Activated naive CD8-positive, alpha-beta T cell treated with anti-CD3 and anti-CD28 coated beads, Interleukin-2, amount 50 U/mL, for 16 hours (primary cell): ENCODE measurements around the gene BFAR.
"Not testable (repeated sequence)": the region's sequence is repeated elsewhere in the genome, so short reads cannot be mapped to it uniquely, and the experiment has no call there.

Experiments
- DNase-seq: peaks from one replicate; pipeline ENCODE4 v3.0.0-alpha.2; 2020; ENCODE audit warnings: low read depth, low spot score

BFAR gene

GRCh38 chr16:14701859-14702258 lies 69.1 kb downstream of the BFAR start:
- not testable (repeated sequence) for DNase-seq

GRCh38 chr16:14702672-14703071 lies 69.9 kb downstream of the BFAR start:
- DNase-seq, result not testable (repeated sequence)

GRCh38 chr16:14703156-14704011 lies 70.6 kb downstream of the BFAR start, which contains the start of gene NPIPA3:
NPIPA3 (plus strand) TSS chr16:14703411; CDS start chr16:14708944, 5,533 bp downstream.
- DNase-seq, result not testable (repeated sequence)
